ENCODE data around the gene CD247.

DNA sequence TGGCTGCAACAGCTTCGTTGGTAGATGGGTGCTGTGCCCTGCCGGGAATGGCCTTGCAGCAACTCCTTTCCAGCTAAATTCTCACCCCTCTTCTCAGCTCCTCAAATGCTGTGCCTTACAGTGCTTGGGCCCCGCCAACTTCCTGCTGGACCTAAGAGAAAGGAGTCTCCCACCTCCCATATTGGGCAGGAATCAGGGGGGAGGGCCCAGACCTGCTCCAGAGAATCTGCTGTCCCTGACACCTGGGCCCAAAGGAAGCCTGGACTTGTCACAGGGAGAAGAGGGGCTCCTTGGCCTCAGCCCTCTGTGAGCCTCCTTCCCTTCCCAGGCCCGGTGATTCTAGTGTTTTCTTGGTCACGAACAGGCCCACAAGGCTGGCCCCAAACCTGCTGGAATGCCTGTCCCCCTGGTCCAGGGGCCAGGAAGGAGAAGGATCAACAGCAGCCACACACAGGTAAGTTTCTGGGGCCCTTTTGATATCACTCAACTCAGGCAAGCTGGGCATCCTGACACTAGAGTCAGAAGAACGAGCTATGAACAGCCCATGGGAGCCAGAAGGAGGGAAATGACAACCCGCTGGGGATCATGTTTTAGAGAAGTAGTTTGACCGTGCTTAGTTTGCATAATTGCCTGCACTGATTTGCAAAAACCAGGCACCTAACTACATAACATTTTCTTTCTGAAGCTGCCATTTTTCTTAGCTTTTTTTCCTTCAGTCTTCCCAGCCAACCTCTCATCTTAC, 86.2 kb downstream of the CD247 start:
- TF ChIP-seq, protein P1, sequence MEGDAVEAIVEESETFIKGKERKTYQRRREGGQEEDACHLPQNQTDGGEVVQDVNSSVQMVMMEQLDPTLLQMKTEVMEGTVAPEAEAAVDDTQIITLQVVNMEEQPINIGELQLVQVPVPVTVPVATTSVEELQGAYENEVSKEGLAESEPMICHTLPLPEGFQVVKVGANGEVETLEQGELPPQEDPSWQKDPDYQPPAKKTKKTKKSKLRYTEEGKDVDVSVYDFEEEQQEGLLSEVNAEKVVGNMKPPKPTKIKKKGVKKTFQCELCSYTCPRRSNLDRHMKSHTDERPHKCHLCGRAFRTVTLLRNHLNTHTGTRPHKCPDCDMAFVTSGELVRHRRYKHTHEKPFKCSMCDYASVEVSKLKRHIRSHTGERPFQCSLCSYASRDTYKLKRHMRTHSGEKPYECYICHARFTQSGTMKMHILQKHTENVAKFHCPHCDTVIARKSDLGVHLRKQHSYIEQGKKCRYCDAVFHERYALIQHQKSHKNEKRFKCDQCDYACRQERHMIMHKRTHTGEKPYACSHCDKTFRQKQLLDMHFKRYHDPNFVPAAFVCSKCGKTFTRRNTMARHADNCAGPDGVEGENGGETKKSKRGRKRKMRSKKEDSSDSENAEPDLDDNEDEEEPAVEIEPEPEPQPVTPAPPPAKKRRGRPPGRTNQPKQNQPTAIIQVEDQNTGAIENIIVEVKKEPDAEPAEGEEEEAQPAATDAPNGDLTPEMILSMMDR (IDR thresholded peaks at IDR 0.05; ENCODE audit: borderline replicate concordance, extremely low read depth, low read length, poor library complexity, severe bottlenecking): no peak
- TF ChIP-seq EZH2 (IDR thresholded peaks at IDR 0.05; ENCODE audit: borderline replicate concordance, low read depth, low read length, severe bottlenecking): no peak
